HAP-1 (cell line): ENCODE data around the gene MYRFL.
"Not testable (repeated sequence)": the region's sequence is repeated elsewhere in the genome, so short reads cannot be mapped to it uniquely, and the experiment has no call there.

Source experiments
- DNase-seq, 2 experiments: peaks; one replicate each; pipeline ENCODE4 v3.0.0-alpha.2; 2016 to 2020; ENCODE audit warnings: low spot score in 2 of 2
- H3K27me3 ChIP-seq: fragments of 250-450 bp; sonication (Bioruptor Pico); 2 replicates; pipeline ENCODE4 v1.5.1; 2020; ENCODE audit warnings: low read depth, mild to moderate bottlenecking, moderate library complexity
- H3K36me3 ChIP-seq: fragments of 250-450 bp; sonication (Bioruptor Pico); replicated peaks from 2 replicates; pipeline ENCODE4 v1.5.1; 2020; ENCODE audit warnings: mild to moderate bottlenecking
- H3K4me1 ChIP-seq: fragments of 250-450 bp; sonication (Bioruptor Pico); 2 replicates; pipeline ENCODE4 v1.5.1; 2020; ENCODE audit warnings: mild to moderate bottlenecking
- H3K4me3 ChIP-seq: fragments of 250-450 bp; sonication (Bioruptor Pico); 2 replicates; pipeline ENCODE4 v1.5.1; 2020; ENCODE audit warnings: mild to moderate bottlenecking, moderate library complexity
- H3K9me3 ChIP-seq: fragments of 250-450 bp; sonication (Bioruptor Pico); 2 replicates; pipeline ENCODE4 v1.5.1; 2020; ENCODE audit warnings: mild to moderate bottlenecking, moderate library complexity
- in situ Hi-C: fragments of 300-500 bp; cut with MboI; formaldehyde crosslinking; loops from 3 replicates; pipeline ENCODE4 v1.14.3; 2020; ENCODE audit warnings: low sequenced_read_pairs, inconsistent platforms, mixed read lengths

MYRFL gene

DNA sequence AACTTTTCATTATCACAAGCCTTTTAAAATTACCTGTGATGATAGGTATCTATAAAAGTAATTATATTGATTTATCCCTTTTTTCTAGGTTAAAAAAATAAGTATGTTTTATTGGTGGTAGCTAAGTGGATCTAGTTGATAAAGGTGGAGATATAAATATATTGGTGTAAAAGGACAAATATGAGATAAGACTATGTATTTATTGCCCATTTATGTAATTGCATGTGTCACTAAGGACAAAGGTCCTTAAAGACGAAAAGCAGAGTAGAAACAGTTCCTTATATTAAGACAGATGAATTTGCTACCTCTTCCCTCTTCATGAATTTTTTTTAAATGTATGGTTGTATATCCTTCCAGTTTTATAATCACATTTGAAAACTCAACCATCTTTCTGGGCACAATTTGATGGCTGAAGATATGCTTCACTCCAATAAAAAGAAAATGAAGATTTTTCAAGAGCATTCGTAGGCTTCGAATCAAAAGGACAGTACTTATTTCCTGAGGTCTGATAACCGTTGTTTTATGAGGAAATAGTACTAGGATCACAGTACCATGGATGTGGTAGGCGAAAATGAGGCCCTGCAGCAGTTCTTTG, at the start of gene MYRFL:
Gene MYRFL (plus strand): TSS at position 262 of the 595 bp plus-strand sequence. CDS start 291 bp downstream, at position 553.
- Histone ChIP-seq H3K9me3 (no peaks in the 10 kb centered on the region), H3K27me3 (no peaks in the 10 kb centered on the region), H3K4me1 (no peaks in the 10 kb centered on the region), H3K4me3 (no peak within 1 kb of the TSS), H3K36me3 (no peaks in the 10 kb centered on the region)
- DNase-seq: no peak
- in situ Hi-C loops: no loop called here

DNA sequence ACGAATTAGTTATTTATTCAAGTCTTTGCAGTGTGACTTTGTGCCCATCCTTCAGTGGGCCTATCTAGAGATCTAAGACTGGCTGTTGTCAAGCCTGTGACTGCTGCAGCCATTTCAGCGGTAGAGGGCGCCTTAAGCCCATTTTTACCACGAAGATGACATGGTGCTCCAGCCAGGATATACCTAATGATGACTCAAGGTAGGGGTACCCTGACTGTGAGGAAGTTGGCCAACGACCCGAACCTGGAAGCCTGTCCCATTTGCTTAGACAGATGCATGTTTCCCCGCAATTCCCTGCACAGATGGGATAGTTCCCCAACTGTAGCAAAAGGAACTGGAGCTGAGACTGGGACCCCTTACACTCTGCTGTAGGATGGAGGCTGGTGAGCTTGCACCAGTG, 45.1 kb upstream of the MYRFL start:
- DNase-seq: peak in 1 of 2 experiments; percentile 9
- no peaks in the 10 kb centered on the region for H3K27me3 ChIP-seq

DNA sequence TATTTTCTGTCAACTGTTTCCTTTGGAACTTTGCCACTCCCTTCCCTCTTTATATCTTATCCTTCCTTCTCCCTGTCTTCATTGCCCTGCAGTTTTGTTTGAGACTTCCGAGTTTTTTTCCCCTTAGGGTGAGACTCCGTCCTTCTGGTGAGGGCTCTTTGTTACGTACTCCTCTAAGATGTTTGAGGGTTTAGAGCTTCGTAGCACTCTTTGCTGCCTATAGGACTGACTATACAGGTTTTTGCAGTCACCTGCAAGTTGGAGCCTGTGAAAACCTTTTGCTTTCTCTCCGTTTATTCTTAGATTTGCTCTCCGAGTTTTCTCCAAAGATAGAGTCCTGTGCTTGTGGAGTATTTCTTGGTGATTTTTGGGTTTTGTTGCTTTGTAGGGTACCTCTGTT, 41.7 kb upstream of the MYRFL start:
- H3K36me3 ChIP-seq: no peaks in the 10 kb centered on the region
- DNase-seq: no peak
- H3K4me1 ChIP-seq: no peaks in the 10 kb centered on the region
- H3K27me3 ChIP-seq: no peaks in the 10 kb centered on the region
- in situ Hi-C loops: no loop called here
- no peaks in the 10 kb centered on the region for H3K9me3 ChIP-seq
- no peak overlapping the region for H3K4me3 ChIP-seq

More for the DNA sequence above, 45.1 kb upstream of the MYRFL start:
- in situ Hi-C loops: no loop called here
- Histone ChIP-seq H3K36me3 (no peaks in the 10 kb centered on the region), H3K4me1 (no peaks in the 10 kb centered on the region), H3K4me3 (no peak overlapping the region), H3K9me3 (no peaks in the 10 kb centered on the region)

DNA sequence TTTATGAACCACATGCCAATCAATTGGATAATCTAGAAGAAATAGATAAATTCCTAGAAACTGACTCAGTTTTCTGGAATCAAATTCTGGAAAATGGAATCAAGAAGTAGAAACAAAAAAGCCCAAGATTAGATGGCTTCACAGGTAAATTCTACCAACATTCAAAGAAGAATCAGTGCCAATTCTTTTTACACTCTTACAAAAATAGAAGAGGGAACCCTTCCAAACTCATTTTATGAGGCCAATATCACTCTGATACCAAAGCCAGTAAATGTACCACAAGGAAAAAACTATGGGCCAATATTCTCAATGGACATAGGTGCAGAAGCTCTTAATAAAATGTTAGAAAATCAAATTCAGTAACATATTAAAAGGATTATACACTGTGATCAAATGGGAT, 35.7 kb upstream of the MYRFL start:
- no peak for DNase-seq
- Histone ChIP-seq H3K9me3 (no peaks in the 10 kb centered on the region), H3K4me1 (no peaks in the 10 kb centered on the region), H3K36me3 (no peaks in the 10 kb centered on the region), H3K4me3 (no peak overlapping the region), H3K27me3 (no peaks in the 10 kb centered on the region)
- in situ Hi-C loops: no loop called here

DNA sequence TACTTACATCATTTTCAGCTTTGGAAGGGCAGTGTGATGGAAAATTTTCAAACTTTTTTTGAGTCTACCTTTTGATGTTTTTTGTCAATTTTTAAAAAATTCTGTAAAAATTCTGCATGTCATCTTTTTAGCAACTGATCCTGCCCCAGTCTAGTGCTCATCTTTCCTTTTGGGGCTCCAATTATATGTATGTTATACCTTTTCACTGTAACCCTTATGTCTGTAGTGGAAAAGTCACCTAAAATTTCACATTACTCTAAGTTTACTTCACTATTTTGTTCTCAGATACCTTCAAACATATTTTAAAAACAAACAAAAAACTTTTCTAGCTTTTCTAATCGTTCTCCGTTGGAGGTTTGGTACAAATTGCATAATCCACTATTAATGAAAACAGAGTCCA, 32.5 kb upstream of the MYRFL start:
- Histone ChIP-seq H3K4me1 (no peaks in the 10 kb centered on the region), H3K36me3 (no peaks in the 10 kb centered on the region), H3K27me3 (no peaks in the 10 kb centered on the region), H3K9me3 (no peaks in the 10 kb centered on the region), H3K4me3 (no peak overlapping the region)
- no peak for DNase-seq
- in situ Hi-C loops: no loop called here

DNA sequence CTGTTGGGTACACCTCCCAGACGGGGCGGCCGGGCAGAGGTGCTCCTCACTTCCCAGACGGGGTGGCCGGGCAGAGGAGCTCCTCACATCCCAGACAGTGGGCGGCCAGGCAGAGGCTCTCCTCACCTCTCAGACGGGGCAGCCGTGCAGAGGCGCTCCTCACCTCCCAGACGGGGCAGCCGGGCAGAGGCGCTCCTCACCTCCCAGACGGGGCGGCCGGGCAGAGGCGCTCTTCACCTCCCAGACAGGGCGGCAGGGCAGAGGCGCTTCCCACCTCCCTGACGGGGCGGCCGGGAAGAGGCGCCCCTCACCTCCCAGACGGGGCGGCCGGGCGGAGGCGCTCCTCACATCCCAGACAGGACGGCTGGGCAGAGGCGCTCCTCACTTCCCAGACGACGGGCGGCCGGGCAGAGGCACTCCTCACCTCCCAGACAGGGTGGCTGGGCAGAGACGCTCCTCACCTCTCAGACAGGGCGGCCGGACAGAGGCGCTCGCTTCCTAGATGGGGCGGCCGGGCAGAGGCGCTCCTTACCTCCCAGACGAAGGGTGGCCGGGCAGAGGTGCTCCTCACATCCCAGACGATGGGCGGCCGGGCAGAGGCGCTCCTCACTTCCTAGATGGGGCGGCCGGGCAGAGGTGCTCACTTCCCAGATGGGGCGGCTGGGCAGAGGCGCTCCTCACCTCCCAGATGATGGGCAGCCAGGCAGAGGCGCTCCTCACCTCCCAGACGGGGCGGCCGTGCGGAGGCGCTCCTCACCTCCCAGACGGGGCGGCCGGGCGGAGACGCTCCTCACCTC, 17.7 kb upstream of the MYRFL start:
- H3K9me3 ChIP-seq, H3K4me3 ChIP-seq, H3K27me3 ChIP-seq, in situ Hi-C loops, H3K36me3 ChIP-seq, DNase-seq, H3K4me1 ChIP-seq: not testable (repeated sequence)

DNA sequence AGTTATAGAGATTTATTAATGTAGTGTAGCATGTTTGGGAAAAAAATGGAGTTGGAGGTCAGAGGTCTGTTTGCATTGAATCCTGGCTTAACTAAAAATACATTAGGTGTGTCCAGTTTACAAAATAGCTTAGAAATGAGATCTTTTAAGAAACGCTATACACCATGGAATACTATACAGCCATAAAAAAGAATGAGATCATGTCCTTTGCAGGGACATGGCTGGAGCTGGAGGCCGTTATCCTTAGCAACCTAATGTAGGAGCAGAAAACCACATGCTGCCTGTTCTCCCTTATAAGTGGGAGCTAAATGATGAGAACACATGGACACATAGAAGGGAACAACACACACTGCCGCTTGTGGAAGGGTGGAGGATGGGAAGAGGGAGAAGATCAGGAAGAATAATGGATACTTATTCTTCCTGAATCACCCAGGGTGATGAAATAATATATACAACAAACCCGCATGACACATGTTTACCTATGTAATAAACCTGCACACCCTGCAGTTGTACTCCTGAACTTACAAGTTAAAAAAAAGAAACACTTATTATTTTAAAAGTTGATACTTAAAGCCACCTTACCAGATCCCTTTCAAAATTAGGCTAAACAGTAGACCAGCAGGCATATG, 14.0 kb upstream of the MYRFL start:
- Histone ChIP-seq H3K4me1 (no peaks in the 10 kb centered on the region), H3K9me3 (no peaks in the 10 kb centered on the region), H3K36me3 (no peaks in the 10 kb centered on the region), H3K4me3 (no peak overlapping the region), H3K27me3 (no peaks in the 10 kb centered on the region)
- in situ Hi-C loops: no loop called here
- DNase-seq: no peak

DNA sequence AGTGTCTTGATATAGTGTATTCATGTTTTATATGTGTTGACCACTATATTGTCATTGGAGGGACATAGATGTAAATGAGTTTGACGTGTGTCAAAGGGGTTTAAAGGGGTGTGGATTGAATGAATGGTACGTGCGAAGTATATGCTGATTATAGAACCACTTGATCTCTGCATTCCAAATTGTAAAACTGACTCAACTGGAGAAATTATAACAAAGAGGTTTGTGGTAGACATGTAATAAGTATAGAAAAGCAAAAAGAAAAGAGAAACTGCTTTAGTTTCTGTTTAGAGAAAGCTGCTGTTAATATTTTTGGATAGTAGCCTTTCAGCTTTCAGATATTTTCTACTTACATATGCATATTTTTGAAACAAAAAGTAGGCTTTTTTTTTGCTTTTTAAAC, 8.9 kb upstream of the MYRFL start:
- H3K36me3 ChIP-seq: no peaks in the 10 kb centered on the region

DNA sequence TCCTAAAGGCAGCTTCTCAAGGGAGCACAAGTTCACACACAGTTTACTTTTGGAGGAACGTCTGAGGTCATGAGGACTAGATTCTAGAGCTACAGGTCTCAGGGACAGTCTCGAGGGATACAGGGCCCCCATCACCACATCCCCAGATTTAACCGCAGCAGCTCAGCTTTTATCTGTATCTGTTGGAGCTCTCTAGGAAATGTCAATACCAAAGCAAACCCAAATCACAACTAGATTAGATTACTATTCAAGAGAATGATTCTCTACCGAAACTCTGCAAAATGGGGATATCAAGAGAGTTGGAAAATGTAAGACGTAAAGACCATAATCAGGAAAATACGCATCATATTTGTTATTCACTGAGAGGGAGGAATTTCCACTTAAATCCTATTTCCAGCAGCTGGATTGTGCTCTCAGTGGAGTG, 4.0 kb upstream of the MYRFL start:
- Histone ChIP-seq H3K27me3 (no peaks in the 10 kb centered on the region), H3K9me3 (no peaks in the 10 kb centered on the region), H3K4me3 (no peak overlapping the region), H3K36me3 (no peaks in the 10 kb centered on the region), H3K4me1 (no peaks in the 10 kb centered on the region)
- in situ Hi-C loops: no loop called here
- no peak for DNase-seq

More for the DNA sequence above, 8.9 kb upstream of the MYRFL start:
- no peaks in the 10 kb centered on the region for H3K4me1 ChIP-seq
- DNase-seq: no peak
- no peaks in the 10 kb centered on the region for H3K27me3 ChIP-seq
- in situ Hi-C loops: no loop called here
- no peak overlapping the region for H3K4me3 ChIP-seq
- H3K9me3 ChIP-seq: no peaks in the 10 kb centered on the region

DNA sequence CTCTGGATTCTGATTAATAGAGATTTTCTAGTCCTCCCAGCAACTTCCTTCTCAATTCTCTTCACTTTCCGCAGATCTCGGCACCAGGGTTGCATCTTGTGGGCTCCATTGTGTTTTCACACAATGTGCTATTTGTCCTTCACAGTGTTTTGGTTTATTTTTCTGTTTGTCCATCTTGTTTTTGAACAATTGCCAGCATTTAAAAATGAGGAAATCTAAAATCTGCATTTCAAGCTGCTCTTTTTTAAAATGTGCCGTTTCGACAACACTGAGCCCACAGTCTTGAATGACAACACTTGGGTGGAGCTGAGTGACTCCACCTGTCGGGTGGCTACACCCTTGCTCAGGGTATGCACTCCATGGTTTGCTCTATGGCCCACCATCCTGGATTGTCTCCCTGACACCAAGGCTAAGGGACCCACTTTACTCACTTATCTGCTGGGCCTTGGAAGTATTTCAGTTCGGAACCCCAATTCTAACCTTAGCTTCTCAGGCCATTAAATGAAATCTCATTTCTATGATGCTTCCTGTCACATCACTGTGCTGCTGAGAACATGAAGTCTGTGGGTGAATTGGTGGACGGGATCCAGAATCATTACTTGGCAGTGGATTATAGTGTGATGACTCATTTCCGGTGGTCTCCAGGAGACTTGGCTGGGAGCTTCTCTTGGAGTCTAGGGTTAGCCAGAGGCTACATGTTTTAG, 3.4 kb upstream of the MYRFL start:
- DNase-seq: no peak
- Histone ChIP-seq H3K4me3 (no peak overlapping the region), H3K27me3 (no peaks in the 10 kb centered on the region), H3K4me1 (no peaks in the 10 kb centered on the region), H3K9me3 (no peaks in the 10 kb centered on the region), H3K36me3 (no peaks in the 10 kb centered on the region)
- in situ Hi-C loops: no loop called here

DNA sequence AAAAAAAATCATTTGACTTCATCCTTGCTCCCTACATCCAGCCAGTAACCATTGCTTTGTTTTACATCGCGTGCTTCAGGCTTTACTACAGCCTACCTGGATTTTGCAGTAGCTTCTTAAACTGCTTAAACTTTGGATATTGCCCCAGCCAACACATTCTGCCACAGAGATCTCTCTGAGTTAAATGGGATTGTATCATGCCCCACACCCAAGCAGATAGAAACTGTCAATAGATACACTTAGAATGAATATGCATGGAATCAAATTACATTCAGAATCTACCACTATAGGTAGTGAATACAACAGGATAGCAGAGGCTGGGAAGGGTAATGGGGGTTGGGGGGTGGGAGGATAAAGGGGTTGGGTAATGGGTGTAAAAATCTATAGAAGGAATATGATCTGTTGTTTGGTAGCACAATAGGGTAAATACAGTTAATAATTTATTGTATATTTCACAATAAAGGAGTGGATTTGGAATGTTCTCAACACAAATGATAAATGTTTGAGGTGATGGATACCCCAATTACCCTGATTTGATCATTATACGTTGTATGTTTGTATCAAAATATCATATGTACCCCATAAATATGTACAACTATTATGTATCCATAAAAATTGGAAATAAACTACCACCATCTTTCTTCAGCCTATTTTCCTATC, 2.7 kb upstream of the MYRFL start:
- H3K4me3 ChIP-seq: no peak overlapping the region
- in situ Hi-C loops: no loop called here
- no peaks in the 10 kb centered on the region for H3K27me3 ChIP-seq
- DNase-seq: no peak
- no peaks in the 10 kb centered on the region for H3K36me3 ChIP-seq
- no peaks in the 10 kb centered on the region for H3K4me1 ChIP-seq
- no peaks in the 10 kb centered on the region for H3K9me3 ChIP-seq

DNA sequence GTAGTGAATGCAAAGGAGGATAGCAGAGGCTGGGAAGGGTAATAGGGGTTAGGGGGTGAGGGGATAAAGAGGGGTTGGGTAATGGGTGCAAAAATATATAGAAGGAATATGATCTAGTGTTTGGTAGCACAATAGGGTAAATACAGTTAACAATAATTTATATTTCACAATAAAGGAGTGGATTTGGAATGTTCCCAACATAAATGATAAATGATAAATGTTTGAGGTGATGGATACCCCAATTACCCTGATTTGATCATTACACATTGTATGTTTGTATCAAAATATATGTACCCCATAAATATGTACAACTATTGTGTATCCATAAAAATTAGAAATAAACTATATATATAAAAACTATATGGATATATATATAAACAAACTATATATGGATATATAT, 999 bp upstream of the MYRFL start:
- no peak for DNase-seq
- no peaks in the 10 kb centered on the region for H3K4me1 ChIP-seq
- in situ Hi-C loops: no loop called here
- no peaks in the 10 kb centered on the region for H3K9me3 ChIP-seq
- no peaks in the 10 kb centered on the region for H3K27me3 ChIP-seq
- H3K36me3 ChIP-seq: no peaks in the 10 kb centered on the region
- no peak overlapping the region for H3K4me3 ChIP-seq

DNA sequence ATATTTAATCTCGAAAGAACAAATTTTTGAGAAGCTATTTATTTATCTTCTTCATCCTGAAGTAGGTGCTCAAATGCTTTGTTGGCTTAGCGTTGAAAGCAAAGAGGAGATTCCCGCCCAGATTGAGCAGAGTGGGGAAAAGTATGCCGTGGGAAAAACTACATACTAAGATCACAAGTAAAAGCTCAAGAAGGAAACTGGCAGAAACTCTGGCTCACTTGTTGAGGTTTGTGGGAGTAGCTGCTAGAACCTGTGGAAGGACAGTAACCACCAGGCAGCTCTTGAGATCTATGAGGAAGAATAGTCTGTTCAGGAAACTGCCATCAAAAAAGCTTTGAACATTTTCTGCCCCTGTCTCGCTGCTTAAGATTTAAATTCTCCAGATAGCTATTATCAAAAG, 3.9 kb downstream of the MYRFL start:
- H3K9me3 ChIP-seq: no peaks in the 10 kb centered on the region
- no peaks in the 10 kb centered on the region for H3K36me3 ChIP-seq
- no peaks in the 10 kb centered on the region for H3K4me1 ChIP-seq
- in situ Hi-C loops: no loop called here
- H3K27me3 ChIP-seq: no peaks in the 10 kb centered on the region
- no peak overlapping the region for H3K4me3 ChIP-seq
- no peak for DNase-seq
